GM19328 (cell line): ENCODE results near the gene DENND1A.

Experiments
- ATAC-seq: cut with Tn5 transposase; IDR thresholded peaks from one replicate; pipeline ENCODE4 v1.9.1; 2021; ENCODE audit warnings: mild to moderate bottlenecking, moderate library complexity; ENCODE audit not compliant: unreplicated experiment

Gene DENND1A

GRCh38 chr9:123353984-123354591 lies 575.8 kb downstream of the DENND1A start:
- peak; percentile 66 for ATAC-seq

DNA sequence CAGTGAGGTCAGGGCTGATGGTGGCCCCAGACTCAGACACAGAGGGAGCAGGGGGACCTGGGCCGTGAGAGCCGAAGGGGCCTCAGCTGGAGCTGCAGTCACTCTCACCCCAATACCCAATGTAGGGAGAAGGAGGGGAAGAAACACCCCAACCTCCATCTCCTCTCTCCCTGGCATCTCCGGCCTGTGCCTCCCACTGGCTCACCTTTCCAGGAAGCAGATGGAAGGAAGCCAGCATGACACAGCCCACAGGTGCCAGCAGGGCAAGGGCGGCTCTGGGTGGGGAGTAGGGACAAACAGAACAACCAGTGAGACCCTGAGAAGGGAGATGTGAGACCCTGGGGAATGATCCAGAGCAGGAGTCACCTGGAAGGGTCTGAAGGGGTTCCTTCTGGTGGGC lies 576.9 kb downstream of the DENND1A start:
- no peak for ATAC-seq

DNA sequence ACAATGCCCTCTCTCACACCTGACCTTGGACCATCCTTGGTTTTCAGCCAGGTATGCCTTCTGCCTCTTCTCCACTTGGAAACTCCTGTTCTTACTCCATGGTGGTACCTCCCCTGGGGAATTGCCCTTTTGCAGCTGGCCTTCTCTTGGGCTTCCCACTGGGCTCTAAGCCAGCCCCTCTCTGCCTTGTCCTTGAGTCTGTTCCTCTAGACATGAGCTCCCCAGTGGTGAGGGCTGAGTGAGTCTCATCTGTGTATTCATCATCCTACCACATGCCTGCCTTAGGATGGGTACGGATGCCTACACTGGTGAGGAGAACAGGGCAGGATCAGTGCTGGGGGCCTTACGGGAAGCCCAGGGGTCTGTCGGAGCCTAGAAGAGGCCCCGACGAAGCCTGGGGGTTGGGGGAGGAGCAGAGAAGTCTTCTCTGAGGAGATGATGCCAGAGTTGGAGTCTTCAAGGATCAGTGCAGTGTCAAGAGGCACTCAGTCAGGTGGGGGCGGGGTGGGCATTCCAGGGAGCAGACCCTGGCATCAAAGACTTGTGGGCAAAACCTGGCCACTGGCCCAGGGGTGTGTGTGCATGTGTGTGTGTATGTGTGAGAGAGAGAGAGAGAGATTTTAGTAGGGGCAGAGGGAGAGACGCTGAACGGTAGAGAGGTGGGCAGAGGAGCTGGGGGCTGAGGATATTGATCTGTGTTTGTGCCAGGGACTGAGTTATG lies 579.2 kb downstream of the DENND1A start:
- no peak for ATAC-seq

GRCh38 chr9:123349691-123350480 lies 580.0 kb downstream of the DENND1A start:
- no peak for ATAC-seq

DNA sequence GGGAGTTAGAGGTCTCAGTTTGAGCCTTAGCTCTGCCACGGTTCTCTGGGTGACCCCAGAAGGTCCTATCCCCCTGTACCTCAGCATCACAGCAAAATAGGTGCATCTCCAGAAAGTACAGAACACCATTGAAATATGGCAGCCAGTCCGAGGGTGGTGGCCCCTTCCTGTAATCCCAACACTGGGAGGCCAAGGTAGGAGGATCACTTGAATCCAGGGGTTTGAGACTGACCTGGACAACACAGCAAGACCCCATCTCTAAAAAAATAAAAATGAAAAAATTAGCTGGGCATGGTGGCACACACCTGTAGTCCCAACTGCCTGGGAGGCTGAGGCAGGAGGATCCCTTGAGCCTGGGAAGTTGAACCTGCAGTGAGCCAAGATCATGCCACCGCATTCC lies 580.9 kb downstream of the DENND1A start:
- no peak for ATAC-seq

DNA sequence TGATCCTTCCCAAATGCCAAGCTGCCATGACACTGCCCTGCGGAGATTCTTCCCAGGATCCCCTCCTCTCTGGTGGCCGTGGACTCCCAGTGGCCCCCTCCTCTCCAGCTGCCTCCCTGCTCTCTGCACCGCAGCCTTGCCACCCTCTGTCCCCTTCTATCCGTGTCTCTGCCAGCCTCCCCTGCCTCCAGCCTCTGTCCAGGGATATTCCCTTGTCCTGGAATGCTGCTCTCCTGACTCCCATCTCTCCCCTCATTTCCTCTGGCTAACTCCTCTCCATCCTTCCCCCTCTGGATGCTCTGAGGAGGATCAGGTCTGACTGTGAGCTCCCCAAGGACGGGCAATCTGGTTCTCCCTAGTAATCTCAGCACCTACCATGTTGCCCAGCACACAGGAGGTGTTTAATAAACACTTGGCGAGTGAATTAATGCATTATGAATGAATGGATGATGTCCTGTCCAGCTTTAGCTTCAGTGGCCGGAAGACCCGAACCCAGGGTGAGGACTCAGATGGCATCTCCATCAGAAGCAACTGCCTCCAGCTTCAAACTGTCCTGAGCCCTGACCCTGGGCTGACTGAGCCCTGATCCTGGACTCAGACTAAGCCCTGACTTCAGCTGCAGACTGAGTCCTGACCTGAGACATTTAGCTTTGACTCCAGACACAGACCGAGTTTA lies 581.5 kb downstream of the DENND1A start:
- no peak for ATAC-seq

- no peak for ATAC-seq
These were observed 582.5 kb downstream of the DENND1A start for GRCh38 chr9:123347289-123348060.

- ATAC-seq, result no peak
These were observed 583.1 kb downstream of the DENND1A start for GRCh38 chr9:123346826-123347225.

DNA sequence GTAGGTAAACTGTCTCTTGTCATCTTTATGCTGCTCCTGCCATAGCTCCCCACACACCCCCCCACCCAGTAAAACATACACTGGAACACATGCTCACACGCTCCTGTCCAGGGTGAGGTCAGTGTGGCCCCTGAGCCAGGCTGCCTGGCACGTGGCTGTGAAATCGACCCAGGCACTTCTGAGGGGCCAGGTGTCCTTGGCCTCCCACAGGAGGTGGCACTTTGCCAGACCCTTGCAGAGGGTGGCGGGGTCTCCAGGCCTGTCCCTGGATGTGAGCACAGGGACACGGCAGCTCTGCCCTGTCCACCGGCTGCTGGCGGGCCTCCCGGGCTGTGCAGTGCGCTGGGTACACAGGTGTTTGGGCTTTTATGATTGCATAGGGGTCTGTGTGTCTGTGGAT lies 583.9 kb downstream of the DENND1A start:
- no peak for ATAC-seq

DNA sequence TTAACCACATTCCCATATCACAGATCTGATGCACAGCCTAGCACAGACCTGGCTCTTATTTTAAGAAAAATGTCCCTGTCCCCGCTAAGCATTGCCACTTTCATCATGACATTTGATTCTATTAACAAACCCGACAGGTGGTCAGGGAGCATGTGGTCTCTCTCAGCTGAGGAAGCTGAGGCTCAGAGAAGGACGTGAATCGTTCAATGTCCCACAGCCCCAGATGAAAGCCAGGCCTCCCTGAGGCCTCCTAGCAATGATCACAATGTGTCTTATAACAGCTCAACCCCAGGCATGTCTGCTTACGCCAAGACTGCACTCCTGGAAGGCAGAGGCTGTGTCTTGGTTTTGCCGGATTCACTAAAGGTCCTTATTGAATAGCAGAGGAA lies 584.4 kb downstream of the DENND1A start:
- ATAC-seq, result no peak

DNA sequence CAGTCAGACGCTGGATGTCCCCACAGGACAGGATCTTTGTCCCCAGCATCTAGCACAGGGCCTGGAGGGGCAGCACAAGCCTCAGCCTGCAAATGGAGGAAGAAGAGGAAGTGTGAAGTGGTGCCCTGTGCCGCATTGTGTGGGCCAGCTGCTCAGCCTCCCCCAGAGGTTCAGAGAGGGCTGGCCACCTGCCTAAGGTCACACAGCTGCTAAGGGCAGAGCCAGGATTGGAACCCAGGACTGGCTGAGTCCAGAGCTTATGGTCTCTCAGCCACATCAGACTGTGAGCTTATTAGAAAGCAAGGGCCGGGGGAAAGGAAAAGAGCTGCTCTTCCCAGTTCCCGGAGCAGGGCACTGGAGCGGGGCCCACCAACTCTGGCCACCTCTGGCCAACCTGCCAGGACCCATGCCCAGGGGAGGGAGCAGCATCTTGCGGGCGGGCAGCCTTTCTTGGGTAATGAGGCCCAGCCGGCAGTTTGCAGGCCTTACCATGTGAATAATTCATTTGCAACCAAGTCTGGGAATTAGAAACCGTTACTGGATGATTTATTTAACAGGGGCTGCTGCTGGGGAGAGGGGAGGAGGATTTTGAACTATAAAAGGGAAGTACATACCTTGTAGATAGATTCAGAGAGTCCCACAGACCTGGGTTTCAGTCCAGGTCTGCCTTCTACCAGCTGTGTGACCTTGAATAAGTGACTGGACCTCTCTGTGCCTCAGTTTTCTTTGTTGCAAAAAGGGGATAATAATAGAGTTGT lies 585.6 kb downstream of the DENND1A start:
- ATAC-seq, result no peak

GRCh38 chr9:123343443-123344191 lies 586.3 kb downstream of the DENND1A start:
- ATAC-seq, result peak; percentile 24

DNA sequence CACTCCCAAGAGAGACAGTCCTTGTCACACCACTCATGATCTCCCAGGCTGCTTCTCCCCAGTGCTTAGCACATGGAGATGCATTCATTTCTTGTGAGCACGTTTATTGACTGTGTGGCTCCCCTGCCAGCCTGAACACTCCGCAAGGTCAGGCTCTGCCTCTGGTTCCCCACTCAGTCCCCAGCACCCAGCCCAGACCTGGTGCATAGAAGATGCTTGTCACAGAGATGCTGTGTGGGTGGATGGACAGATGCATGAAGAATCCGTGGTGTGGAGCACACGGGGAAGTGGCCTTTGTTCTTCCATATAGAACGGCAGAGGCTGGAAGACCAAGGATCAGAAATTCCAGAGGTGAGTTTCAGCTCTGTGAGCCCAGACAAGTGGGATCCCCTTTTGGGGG lies 587.7 kb downstream of the DENND1A start:
- ATAC-seq, result no peak

GRCh38 chr9:123341816-123342215 lies 588.1 kb downstream of the DENND1A start:
- no peak for ATAC-seq

DNA sequence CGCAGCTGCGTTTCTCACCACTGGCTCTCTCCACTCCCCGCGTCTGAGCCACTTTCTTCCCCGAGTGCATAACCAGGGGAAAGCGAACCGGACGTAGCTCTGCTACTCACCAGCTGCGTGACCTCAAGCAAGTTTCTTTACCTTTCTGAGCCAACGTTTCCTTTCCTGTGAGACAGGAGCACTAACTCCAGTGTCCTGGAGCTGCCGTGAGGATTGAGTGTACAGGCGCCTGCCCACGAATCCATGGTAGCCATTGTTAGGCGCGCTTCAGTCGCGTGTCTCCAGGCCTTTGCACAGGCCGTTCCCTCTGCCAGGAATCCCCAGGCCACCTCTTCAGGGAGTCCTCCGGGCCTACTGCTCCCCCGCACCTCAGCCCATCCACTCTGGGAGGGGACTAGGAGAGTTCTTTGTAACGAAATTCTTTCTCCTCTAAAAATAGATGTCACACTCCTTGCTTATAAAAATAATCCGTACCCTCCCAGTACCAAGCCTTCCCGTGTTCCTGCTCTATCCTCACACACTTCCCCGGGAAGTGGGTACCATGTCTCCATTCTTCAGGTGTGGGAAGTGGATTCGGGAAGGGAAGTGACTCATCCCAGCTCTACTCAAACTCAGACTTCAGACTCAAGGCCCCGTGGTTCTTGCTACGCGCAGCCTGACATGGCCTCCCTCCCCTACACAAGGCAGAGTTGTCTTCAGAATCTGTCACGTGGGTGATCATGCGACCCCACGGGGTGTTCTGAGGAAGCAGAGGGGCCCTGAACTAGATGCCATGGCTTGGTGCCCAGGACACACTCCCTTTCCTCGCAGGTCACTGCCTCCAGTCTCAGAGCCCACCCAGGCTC lies 590.0 kb downstream of the DENND1A start:
- ATAC-seq, result peak; percentile 32

DNA sequence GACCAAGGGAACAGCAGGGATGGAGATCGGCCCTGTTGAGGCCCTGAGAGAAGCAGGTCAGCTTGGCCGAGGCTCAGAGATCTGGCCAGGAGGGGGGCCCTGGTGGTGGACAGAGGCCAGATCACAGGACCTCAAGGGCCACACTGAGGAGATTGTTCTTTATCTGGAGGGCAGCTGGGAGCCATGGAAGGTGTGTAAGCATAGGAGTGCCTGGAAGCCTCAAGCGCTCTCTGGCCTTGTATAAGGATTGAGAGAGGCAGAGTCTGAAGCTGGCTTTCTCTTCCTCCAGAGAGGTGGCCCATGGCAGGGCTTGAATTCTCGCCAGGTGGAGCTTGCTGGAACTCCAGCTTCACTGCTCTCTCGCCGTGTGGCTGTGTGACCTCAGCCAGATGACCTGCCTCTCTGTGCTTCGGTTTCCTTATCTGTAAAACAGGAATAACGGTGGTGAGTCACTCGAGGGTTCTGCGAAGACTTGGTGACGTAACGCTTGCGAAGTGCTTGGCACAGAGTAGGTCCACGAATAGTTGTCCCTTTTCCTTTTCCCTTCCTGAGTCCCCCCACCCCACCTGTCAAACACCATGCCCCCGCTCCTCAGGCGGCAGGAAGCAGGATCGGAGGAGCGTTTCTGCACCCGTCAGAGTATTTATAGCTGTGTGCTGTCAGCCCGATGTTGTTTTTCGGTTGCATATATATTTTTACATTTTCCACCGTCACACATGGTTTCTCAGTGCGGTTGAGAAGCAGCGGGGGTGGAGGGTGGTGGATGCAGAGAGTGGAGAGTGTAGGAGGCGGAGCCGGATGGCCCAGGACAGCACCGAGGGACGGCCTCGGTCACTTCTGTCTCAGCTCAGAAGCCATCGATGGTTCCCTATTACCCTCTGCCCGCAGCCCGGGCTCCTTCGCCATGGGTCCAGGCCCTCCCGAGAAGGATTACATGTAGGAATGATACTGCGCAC lies 590.9 kb downstream of the DENND1A start:
- ATAC-seq, result peak; percentile 52

DNA sequence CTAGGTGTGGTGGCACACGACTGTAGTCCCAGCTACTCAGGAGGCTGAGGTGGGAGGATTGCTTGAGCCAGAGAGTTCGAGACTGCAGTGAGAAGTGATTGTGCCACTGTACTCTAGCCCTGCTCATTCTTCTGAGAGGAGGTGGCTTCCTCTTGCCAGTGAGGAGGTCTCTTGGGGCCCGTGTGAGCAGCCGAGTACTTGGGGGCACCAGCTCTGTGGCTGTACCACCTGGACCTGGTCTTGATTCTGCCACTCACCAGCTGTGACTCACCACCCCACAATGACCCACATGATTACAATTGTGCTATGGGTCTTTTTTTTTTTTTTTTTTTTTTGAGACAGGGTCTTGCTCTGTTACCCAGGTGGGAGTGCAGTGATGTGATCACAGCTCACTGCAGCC lies 592.0 kb downstream of the DENND1A start:
- no peak for ATAC-seq
